ENCODE results near the gene DYNLT2B.
"Not testable (repeated sequence)": the region's sequence is repeated elsewhere in the genome, so short reads cannot be mapped to it uniquely, and the experiment has no call there.

The DYNLT2B gene

DNA sequence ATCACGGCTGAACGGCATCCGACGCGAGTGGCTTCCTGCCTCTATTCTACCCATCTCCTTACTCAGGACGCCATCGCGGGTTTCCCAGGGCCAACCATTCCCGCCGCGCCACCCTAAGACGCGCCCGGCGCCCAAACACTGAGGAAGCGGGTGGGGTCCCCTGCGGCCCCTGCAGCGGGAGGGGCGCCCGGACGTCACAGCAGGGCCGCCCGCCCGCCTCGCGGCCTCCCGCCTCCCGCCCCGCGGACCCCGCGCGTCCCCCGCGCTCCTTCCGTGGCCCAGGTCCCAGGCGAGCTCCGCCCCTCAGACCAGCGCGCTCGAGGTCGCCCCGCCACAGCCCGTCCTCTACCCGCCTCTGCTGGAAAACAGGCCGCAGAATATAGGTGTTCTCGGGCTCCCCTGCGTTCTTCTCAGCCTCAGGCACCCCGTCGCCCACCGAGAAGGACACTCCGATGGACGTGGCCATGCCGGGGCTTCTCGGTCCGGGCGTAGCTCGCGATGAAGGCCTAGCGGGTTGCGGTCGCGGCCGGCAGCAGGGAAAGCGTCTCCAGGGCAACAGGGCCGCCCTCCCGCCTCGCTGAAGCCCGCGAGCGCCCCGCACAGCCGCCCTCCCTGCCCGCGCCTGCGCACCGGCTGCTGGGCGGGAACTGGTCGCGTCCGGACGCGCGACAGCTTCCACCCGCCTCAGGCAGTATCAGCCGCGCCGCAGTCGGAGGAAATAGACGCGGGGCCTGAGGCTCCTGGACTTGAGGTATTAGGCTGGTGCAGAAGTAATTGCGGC is at the start of gene DYNLT2B:
Gene DYNLT2B, minus strand, starts transcription at position 554 of the 781 bp plus-strand sequence. Its CDS starts 88 bp downstream, at position 466.
- H3K27me3 ChIP-seq (ENCODE audit: control insufficient read depth, insufficient read depth, low read length) = no peaks in the 10 kb centered on the region

DNA sequence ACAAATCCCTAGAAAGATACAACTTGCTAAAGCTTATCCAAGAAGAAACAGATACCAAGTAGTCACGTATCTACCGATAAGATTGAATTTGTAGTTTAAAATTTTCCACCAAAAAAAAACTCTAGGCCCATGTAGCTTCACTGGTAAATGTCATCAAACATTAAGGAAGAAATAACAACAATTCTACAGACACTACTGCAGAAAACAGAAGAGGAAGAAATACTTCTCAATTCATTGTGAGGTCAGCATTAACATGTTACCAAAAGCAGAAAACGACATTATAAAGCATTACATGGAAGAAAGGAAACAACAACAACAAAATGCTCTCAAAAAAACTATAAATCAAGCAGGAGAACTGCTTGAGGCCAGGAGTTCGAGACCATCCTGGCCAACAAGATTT is 47.7 kb upstream of the DYNLT2B start:
- Histone ChIP-seq H3K27me3 (ENCODE audit: control insufficient read depth, insufficient read depth, low read length) (no peaks in the 10 kb centered on the region), H3K27ac (ENCODE audit: low read depth, low read length) (no peak overlapping the region), H3K4me3 (ENCODE audit: low read depth, low read length) (no peak overlapping the region), H3K4me1 (ENCODE audit: control insufficient read depth, insufficient read depth, low read length) (no peaks in the 10 kb centered on the region), H3K9me3 (ENCODE audit: control insufficient read depth, insufficient read depth, low read depth, low read length) (no peaks in the 10 kb centered on the region), H3K9ac (ENCODE audit: low read length) (no peak overlapping the region), H3K36me3 (ENCODE audit: control insufficient read depth, insufficient read depth, low read length) (peaks cover 72% of the 10 kb centered on the region)

More for the DNA sequence above, at the start of gene DYNLT2B:
- peak within 1 kb of the TSS; percentile 76; the same call in 1 of the 2 replicates for H3K27ac ChIP-seq (ENCODE audit: low read depth, low read length)
- no peaks in the 10 kb centered on the region for H3K9me3 ChIP-seq (ENCODE audit: control insufficient read depth, insufficient read depth, low read depth, low read length)
- peak within 1 kb of the TSS; percentile 99 for H3K4me3 ChIP-seq (ENCODE audit: low read depth, low read length)
- no peaks in the 10 kb centered on the region; the same call in 1 of the 2 replicates for H3K36me3 ChIP-seq (ENCODE audit: control insufficient read depth, insufficient read depth, low read length)
- peak within 1 kb of the TSS; percentile 98 for H3K9ac ChIP-seq (ENCODE audit: low read length)
- H3K4me1 ChIP-seq (ENCODE audit: control insufficient read depth, insufficient read depth, low read length) = peaks cover 3% of the 10 kb centered on the region; the same call in 1 of the 2 replicates

DNA sequence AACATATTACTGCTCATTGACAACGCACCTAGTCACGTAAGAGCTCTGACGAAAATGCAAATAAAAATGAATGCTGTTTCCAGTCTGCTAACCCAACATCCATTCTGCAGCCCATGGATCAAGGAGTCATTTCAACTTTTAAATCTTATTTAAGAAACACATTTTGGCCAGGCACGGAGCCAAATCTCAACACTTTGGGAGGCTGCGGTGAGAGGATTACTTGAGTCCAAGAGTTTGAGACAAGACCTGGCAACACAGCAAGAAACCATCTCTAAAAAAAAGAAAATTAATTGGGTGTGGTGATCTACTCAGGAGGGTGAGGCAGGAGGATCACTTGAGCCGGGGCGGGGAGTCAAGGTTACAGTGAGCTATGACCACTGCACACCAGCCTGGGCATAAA is 42.5 kb upstream of the DYNLT2B start:
- Histone ChIP-seq H3K36me3 (ENCODE audit: control insufficient read depth, insufficient read depth, low read length) (peaks cover 79% of the 10 kb centered on the region), H3K9ac (ENCODE audit: low read length) (no peak overlapping the region), H3K27me3 (ENCODE audit: control insufficient read depth, insufficient read depth, low read length) (no peaks in the 10 kb centered on the region), H3K9me3 (ENCODE audit: control insufficient read depth, insufficient read depth, low read depth, low read length) (no peaks in the 10 kb centered on the region), H3K4me1 (ENCODE audit: control insufficient read depth, insufficient read depth, low read length) (no peaks in the 10 kb centered on the region), H3K4me3 (ENCODE audit: low read depth, low read length) (no peak overlapping the region), H3K27ac (ENCODE audit: low read depth, low read length) (no peak overlapping the region)

- not testable (repeated sequence) for H3K27me3 ChIP-seq (ENCODE audit: control insufficient read depth, insufficient read depth, low read length); H3K4me1 ChIP-seq (ENCODE audit: control insufficient read depth, insufficient read depth, low read length); H3K9ac ChIP-seq (ENCODE audit: low read length); H3K9me3 ChIP-seq (ENCODE audit: control insufficient read depth, insufficient read depth, low read depth, low read length); H3K27ac ChIP-seq (ENCODE audit: low read depth, low read length); H3K4me3 ChIP-seq (ENCODE audit: low read depth, low read length)
- peaks cover 86% of the 10 kb centered on the region for H3K36me3 ChIP-seq (ENCODE audit: control insufficient read depth, insufficient read depth, low read length)
Observed at GRCh38 chr3:196358540-196358939, 40.5 kb upstream of the DYNLT2B start.

GRCh38 chr3:196357905-196358304 is 39.9 kb upstream of the DYNLT2B start:
- Histone ChIP-seq H3K9me3 (ENCODE audit: control insufficient read depth, insufficient read depth, low read depth, low read length) (no peaks in the 10 kb centered on the region), H3K27ac (ENCODE audit: low read depth, low read length) (no peak overlapping the region), H3K9ac (ENCODE audit: low read length) (no peak overlapping the region), H3K36me3 (ENCODE audit: control insufficient read depth, insufficient read depth, low read length) (peaks cover 89% of the 10 kb centered on the region), H3K4me1 (ENCODE audit: control insufficient read depth, insufficient read depth, low read length) (no peaks in the 10 kb centered on the region), H3K4me3 (ENCODE audit: low read depth, low read length) (no peak overlapping the region), H3K27me3 (ENCODE audit: control insufficient read depth, insufficient read depth, low read length) (no peaks in the 10 kb centered on the region)

- peaks cover 82% of the 10 kb centered on the region for H3K36me3 ChIP-seq (ENCODE audit: control insufficient read depth, insufficient read depth, low read length)
- H3K4me3 ChIP-seq (ENCODE audit: low read depth, low read length) = no peak overlapping the region
- H3K9me3 ChIP-seq (ENCODE audit: control insufficient read depth, insufficient read depth, low read depth, low read length) = no peaks in the 10 kb centered on the region
- H3K9ac ChIP-seq (ENCODE audit: low read length) = no peak overlapping the region
- H3K27me3 ChIP-seq (ENCODE audit: control insufficient read depth, insufficient read depth, low read length) = no peaks in the 10 kb centered on the region
- H3K4me1 ChIP-seq (ENCODE audit: control insufficient read depth, insufficient read depth, low read length) = no peaks in the 10 kb centered on the region
- no peak overlapping the region for H3K27ac ChIP-seq (ENCODE audit: low read depth, low read length)
Observed at GRCh38 chr3:196356556-196356955, 38.5 kb upstream of the DYNLT2B start.

GRCh38 chr3:196355668-196356067 is 37.6 kb upstream of the DYNLT2B start:
- Histone ChIP-seq H3K9me3 (ENCODE audit: control insufficient read depth, insufficient read depth, low read depth, low read length) (no peaks in the 10 kb centered on the region), H3K27me3 (ENCODE audit: control insufficient read depth, insufficient read depth, low read length) (no peaks in the 10 kb centered on the region), H3K4me3 (ENCODE audit: low read depth, low read length) (no peak overlapping the region), H3K9ac (ENCODE audit: low read length) (no peak overlapping the region), H3K4me1 (ENCODE audit: control insufficient read depth, insufficient read depth, low read length) (no peaks in the 10 kb centered on the region), H3K27ac (ENCODE audit: low read depth, low read length) (no peak overlapping the region), H3K36me3 (ENCODE audit: control insufficient read depth, insufficient read depth, low read length) (peaks cover 76% of the 10 kb centered on the region)

GRCh38 chr3:196354132-196354531 is 36.1 kb upstream of the DYNLT2B start:
- Histone ChIP-seq H3K4me3 (ENCODE audit: low read depth, low read length) (no peak overlapping the region), H3K9me3 (ENCODE audit: control insufficient read depth, insufficient read depth, low read depth, low read length) (no peaks in the 10 kb centered on the region), H3K4me1 (ENCODE audit: control insufficient read depth, insufficient read depth, low read length) (no peaks in the 10 kb centered on the region), H3K9ac (ENCODE audit: low read length) (no peak overlapping the region), H3K36me3 (ENCODE audit: control insufficient read depth, insufficient read depth, low read length) (peaks cover 66% of the 10 kb centered on the region), H3K27me3 (ENCODE audit: control insufficient read depth, insufficient read depth, low read length) (no peaks in the 10 kb centered on the region), H3K27ac (ENCODE audit: low read depth, low read length) (no peak overlapping the region)

DNA sequence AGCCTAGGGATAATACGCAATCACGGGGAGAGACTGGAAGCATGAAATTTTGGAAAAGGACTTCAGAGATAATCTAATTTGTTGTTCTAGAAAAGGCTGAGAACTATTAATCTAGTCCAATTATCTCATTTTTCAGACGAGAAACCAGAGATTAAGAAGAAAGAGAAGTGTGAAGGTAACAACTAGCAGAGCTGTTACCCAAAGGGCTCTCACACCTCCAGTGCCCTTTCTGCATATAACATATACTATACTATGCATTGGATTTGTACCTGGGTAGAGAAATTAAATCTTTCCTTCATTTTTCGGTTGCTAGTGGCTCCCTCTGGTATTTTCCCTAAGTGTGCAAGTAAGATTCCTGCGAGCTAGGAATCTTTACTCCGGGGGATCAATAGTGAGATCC is 33.5 kb upstream of the DYNLT2B start:
- no peaks in the 10 kb centered on the region for H3K27me3 ChIP-seq (ENCODE audit: control insufficient read depth, insufficient read depth, low read length)
- H3K4me1 ChIP-seq (ENCODE audit: control insufficient read depth, insufficient read depth, low read length) = no peaks in the 10 kb centered on the region
- no peak overlapping the region for H3K9ac ChIP-seq (ENCODE audit: low read length)
- H3K4me3 ChIP-seq (ENCODE audit: low read depth, low read length) = no peak overlapping the region
- no peak overlapping the region for H3K27ac ChIP-seq (ENCODE audit: low read depth, low read length)
- no peaks in the 10 kb centered on the region for H3K9me3 ChIP-seq (ENCODE audit: control insufficient read depth, insufficient read depth, low read depth, low read length)
- H3K36me3 ChIP-seq (ENCODE audit: control insufficient read depth, insufficient read depth, low read length) = peaks cover 56% of the 10 kb centered on the region

DNA sequence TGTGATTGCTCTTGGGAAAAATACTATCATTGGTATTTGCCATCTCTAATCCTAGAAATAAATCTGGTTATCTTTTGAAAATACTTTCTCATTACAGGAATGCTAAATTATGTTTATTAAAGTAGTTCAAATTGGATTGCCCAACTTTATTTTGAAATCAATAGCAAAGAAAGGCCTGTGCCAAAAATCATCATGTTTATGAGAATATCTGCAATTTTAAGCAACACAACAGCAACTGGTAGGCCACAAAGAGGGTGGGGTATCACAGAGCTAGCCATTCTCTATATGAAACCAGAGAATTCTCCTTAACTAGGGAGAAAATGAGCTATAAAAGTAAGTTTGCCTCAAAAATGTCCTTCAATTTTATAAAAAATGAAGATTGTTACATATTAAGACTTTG is 32.0 kb upstream of the DYNLT2B start:
- Histone ChIP-seq H3K27me3 (ENCODE audit: control insufficient read depth, insufficient read depth, low read length) (no peaks in the 10 kb centered on the region), H3K36me3 (ENCODE audit: control insufficient read depth, insufficient read depth, low read length) (peaks cover 41% of the 10 kb centered on the region), H3K27ac (ENCODE audit: low read depth, low read length) (no peak overlapping the region), H3K9ac (ENCODE audit: low read length) (no peak overlapping the region), H3K4me3 (ENCODE audit: low read depth, low read length) (no peak overlapping the region), H3K4me1 (ENCODE audit: control insufficient read depth, insufficient read depth, low read length) (no peaks in the 10 kb centered on the region), H3K9me3 (ENCODE audit: control insufficient read depth, insufficient read depth, low read depth, low read length) (no peaks in the 10 kb centered on the region)

DNA sequence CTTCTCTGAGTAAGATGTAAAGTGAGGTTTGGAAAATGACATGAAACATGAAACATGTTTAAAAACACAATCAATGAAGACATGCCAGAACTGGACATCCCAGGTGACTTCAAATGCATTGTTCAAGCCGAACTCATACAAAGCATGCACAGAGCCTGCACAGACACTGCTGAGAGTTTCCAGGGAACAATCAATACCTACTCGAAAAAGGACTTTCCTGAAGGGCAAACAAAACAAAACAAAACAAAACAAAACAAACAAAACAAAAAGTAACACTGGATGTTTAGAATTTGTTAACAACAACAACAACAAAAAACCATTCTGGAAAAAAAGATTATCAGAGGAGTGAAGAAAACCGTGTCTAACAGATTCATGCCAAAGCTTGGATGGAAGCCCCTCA is 30.7 kb upstream of the DYNLT2B start:
- no peaks in the 10 kb centered on the region for H3K4me1 ChIP-seq (ENCODE audit: control insufficient read depth, insufficient read depth, low read length)
- H3K27ac ChIP-seq (ENCODE audit: low read depth, low read length) = no peak overlapping the region
- H3K4me3 ChIP-seq (ENCODE audit: low read depth, low read length) = no peak overlapping the region
- H3K27me3 ChIP-seq (ENCODE audit: control insufficient read depth, insufficient read depth, low read length) = no peaks in the 10 kb centered on the region
- no peaks in the 10 kb centered on the region for H3K9me3 ChIP-seq (ENCODE audit: control insufficient read depth, insufficient read depth, low read depth, low read length)
- H3K36me3 ChIP-seq (ENCODE audit: control insufficient read depth, insufficient read depth, low read length) = peaks cover 32% of the 10 kb centered on the region
- no peak overlapping the region for H3K9ac ChIP-seq (ENCODE audit: low read length)

Data from HUES6 (cell line).